B cell (primary cell): ENCODE measurements around the gene PCDHB13. TPM values are rescaled to one million over a fixed set of nuclear protein-coding genes. Genes with fewer than 3 reads are reported as not detected.

Experiments
- ATAC-seq: fragments of 200-7000 bp; cut with Tn5 transposase; one replicate; pipeline ENCODE4 v1.10.0; 2021; ENCODE audit warnings: low read depth, mild to moderate bottlenecking, moderate number of reproducible peaks, moderate library complexity
- CTCF ChIA-PET: fragments of 350-600 bp; sonication (Branson Sonifier 250); formaldehyde crosslinking; loops from one replicate; lab custom pipeline; 2021; ENCODE audit warnings: antibody characterized with exemption, inconsistent platforms; lab: Charles Lee
- POLR2A ChIA-PET: fragments of 350-600 bp; sonication (Branson Sonifier 250); formaldehyde crosslinking; loops from one replicate; lab custom pipeline; 2021; ENCODE audit warnings: antibody characterized with exemption; lab: Charles Lee
- DNase-seq: peaks from one replicate; pipeline ENCODE4 v3.0.0; 2013
- H2AFZ ChIP-seq: 2 replicates; pipeline ENCODE4 v1.6.1; 2012; ENCODE audit warnings: mild to moderate bottlenecking, low read depth, low read length; ENCODE audit not compliant: insufficient read depth, poor library complexity, severe bottlenecking
- H3K27ac ChIP-seq, 2 donors: 1 replicate in 1 of 2; 2 replicates in 1 of 2; pipeline ENCODE4 v1.5.1; 2012 to 2013; ENCODE audit warnings: low read length in 2 of 2, mild to moderate bottlenecking in 2 of 2, moderate library complexity in 1 of 2
- H3K27me3 ChIP-seq, 4 experiments: fragments of 200-600 bp in 1 of 4; sonication (generic) in 1 of 4; replicated peaks in 1 of 4; 1 replicate in 2 of 4; 2 replicates in 2 of 4; pipeline versions ENCODE4 v1.6.1 to v1.7.0; 2013 to 2016; ENCODE audit warnings: low read length in 3 of 4, mild to moderate bottlenecking in 2 of 4, mixed read lengths in 1 of 4, moderate library complexity in 1 of 4; ENCODE audit not compliant: insufficient read depth in 4 of 4, control insufficient read depth in 3 of 4; ENCODE audit errors: control extremely low read depth in 1 of 4
- H3K36me3 ChIP-seq, 2 experiments: replicated peaks in 1 of 2; 1 replicate in 1 of 2; 2 replicates in 1 of 2; pipeline versions ENCODE4 v1.6.1 to v1.7.1; 2013; ENCODE audit warnings: low read length in 1 of 2; ENCODE audit not compliant: insufficient read depth in 2 of 2, control insufficient read depth in 1 of 2; ENCODE audit errors: control extremely low read depth in 1 of 2, extremely low read depth in 1 of 2
- H3K4me1 ChIP-seq, 2 donors: fragments of 200-600 bp in 1 of 2; sonication (generic) in 1 of 2; 1 replicate in 1 of 2; 2 replicates in 1 of 2; pipeline versions ENCODE4 v1.5.1 to v1.6.1; 2013 to 2017; ENCODE audit warnings: low read length in 2 of 2; ENCODE audit not compliant: control insufficient read depth in 2 of 2, insufficient read depth in 2 of 2
- H3K4me2 ChIP-seq: replicated peaks from 2 replicates; pipeline ENCODE3; 2012; ENCODE audit warnings: mild to moderate bottlenecking, low read depth, low read length; ENCODE audit not compliant: poor library complexity, severe bottlenecking
- H3K4me3 ChIP-seq, 5 experiments: fragments of 200-600 bp in 1 of 5; sonication (generic) in 1 of 5; 1 replicate in 3 of 5; 2 replicates in 2 of 5; pipeline versions ENCODE4 v1.5.1 to v1.7.0; 2011 to 2016; ENCODE audit warnings: low read length in 4 of 5, mild to moderate bottlenecking in 4 of 5, low read depth in 2 of 5, control low read depth in 1 of 5, moderate library complexity in 1 of 5; ENCODE audit not compliant: insufficient read depth in 1 of 5; ENCODE audit errors: control extremely low read depth in 1 of 5, extremely low read depth in 1 of 5
- H3K79me2 ChIP-seq: fragments of 200-600 bp; sonication (generic); one replicate; pipeline ENCODE4 v1.6.0; 2016; ENCODE audit warnings: low read length; ENCODE audit not compliant: control insufficient read depth, insufficient read depth
- H3K9ac ChIP-seq: fragments of 200-600 bp; sonication (generic); 2 replicates; pipeline ENCODE4 v1.6.1; 2017; ENCODE audit warnings: mild to moderate bottlenecking, low read length, moderate library complexity
- H3K9me3 ChIP-seq, 3 donors: one replicate each; pipeline versions ENCODE4 v1.6.1 to v1.7.1; 2013; ENCODE audit warnings: low read length in 2 of 3; ENCODE audit not compliant: control insufficient read depth in 2 of 3, insufficient read depth in 1 of 3; ENCODE audit errors: control extremely low read depth in 1 of 3
- H4K20me1 ChIP-seq: 2 replicates; pipeline ENCODE4 v1.6.0; 2012; ENCODE audit warnings: mild to moderate bottlenecking, low read length; ENCODE audit not compliant: insufficient read depth, control insufficient read depth, poor library complexity, severe bottlenecking
- H3K27ac Mint-ChIP-seq: one replicate; pipeline ENCODE4 v1.8.0; 2021; ENCODE audit warnings: mixed read lengths
- H3K27me3 Mint-ChIP-seq: one replicate; pipeline ENCODE4 v1.8.0; 2021; ENCODE audit warnings: mixed read lengths
- H3K4me1 Mint-ChIP-seq: one replicate; pipeline ENCODE4 v1.8.0; 2021; ENCODE audit warnings: mixed read lengths
- H3K4me3 Mint-ChIP-seq: one replicate; pipeline ENCODE4 v1.8.0; 2021; ENCODE audit warnings: mixed read lengths
- H3K9me3 Mint-ChIP-seq: one replicate; pipeline ENCODE4 v1.8.0; 2022; ENCODE audit warnings: mixed read lengths; ENCODE audit not compliant: insufficient read depth
- EZH2 ChIP-seq: IDR thresholded peaks from 2 replicates; pipeline ENCODE4 v1.6.1; 2012; ENCODE audit warnings: borderline replicate concordance, low read depth, mild to moderate bottlenecking, moderate library complexity, low read length; ENCODE audit not compliant: insufficient read depth, poor library complexity, severe bottlenecking
- WGBS: methylation state at CpG from one replicate; pipeline ENCODE4 v1.1.5; 2013; ENCODE audit warnings: missing lambda C conversion rate; ENCODE audit not compliant: insufficient coverage; 5-methylcytosine and 5-hydroxymethylcytosine counted together
- intact Hi-C: fragments of 100-400 bp; cut with micrococcal nuclease; formaldehyde crosslinking; loops from one replicate; pipeline ENCODE4 v1.10.0; 2022
- polyA plus RNA-seq: library from polyadenylated mRNA; depleted of rRNA; stranded (reverse); fragments of >200 nt; gene quantifications from 2 replicates; pipeline ENCODE4 v1.2.3, GENCODE V29; 2012
- total RNA-seq, 2 donors: library from RNA; stranded (reverse); fragments of 120-200 nt in 1 of 2; gene quantifications; 1 replicate in 1 of 2; 2 replicates in 1 of 2; pipeline versions ENCODE4 v1.2.3 to v1.2.4, GENCODE V29; 2013 to 2022
- TF ChIP-seq, protein P1 (sequence below): fragments of 200-600 bp; IDR thresholded peaks from one replicate; pipeline ENCODE4 v1.8.0; 2022; ENCODE audit warnings: antibody characterized with exemption, mild to moderate bottlenecking

Gene PCDHB13
- total and polyA plus RNA-seq, 2 donors (not counting 1 experiment from before 2014, with no cell fraction given), result not detected

DNA sequence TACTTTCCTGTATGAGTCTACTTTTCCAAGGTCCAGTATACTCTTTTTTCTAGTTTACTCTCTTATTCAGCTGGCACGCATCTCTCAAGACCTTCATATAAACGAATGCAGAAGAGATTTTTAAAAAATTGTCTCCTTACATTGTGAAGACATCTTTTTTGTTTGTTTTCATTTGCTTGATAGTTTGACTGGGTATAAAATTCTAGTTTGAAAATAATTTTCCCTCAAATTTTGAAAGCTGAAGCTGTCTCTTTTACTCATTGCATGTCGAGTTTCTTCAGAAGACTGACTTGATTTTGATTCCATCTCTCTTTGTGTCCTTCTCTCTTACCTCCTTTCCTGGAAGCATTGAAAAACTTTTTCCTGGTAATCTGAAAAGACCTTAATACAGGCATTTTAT lies 17.4 kb upstream of the PCDHB13 start:
- CTCF ChIA-PET, result no interaction called here
- WGBS, result no CpG with 5 or more reads among the region's 3 CpGs
- H3K27me3 Mint-ChIP-seq, result peaks cover 19% of the 10 kb centered on the region

More for the DNA sequence above, 17.4 kb upstream of the PCDHB13 start:
- Mint-ChIP-seq H3K4me1 (no peaks in the 10 kb centered on the region), H3K9me3 (peaks cover 9% of the 10 kb centered on the region), H3K4me3 (no peak overlapping the region), H3K27ac (no peak overlapping the region)
- Histone ChIP-seq H3K27me3 (peaks cover 0 to 8% (median 4%) of the 10 kb centered on the region in 4 experiments), H3K9me3 (peaks cover 4 to 19% (median 19%) of the 10 kb centered on the region in 3 donors), H3K4me3 (no peak overlapping the region), H3K27ac (no peak overlapping the region), H3K79me2 (no peaks in the 10 kb centered on the region), H3K36me3 (no peaks in the 10 kb centered on the region), H2AFZ (no peak overlapping the region), H3K4me2 (no peak overlapping the region), H3K4me1 (no peaks in the 10 kb centered on the region), H4K20me1 (no peaks in the 10 kb centered on the region), H3K9ac (no peak overlapping the region)
- POLR2A ChIA-PET, result no interaction called here
- ATAC-seq (no peak), DNase-seq (no peak)
- intact Hi-C loops, result no loop called here
- TF ChIP-seq, protein P1, sequence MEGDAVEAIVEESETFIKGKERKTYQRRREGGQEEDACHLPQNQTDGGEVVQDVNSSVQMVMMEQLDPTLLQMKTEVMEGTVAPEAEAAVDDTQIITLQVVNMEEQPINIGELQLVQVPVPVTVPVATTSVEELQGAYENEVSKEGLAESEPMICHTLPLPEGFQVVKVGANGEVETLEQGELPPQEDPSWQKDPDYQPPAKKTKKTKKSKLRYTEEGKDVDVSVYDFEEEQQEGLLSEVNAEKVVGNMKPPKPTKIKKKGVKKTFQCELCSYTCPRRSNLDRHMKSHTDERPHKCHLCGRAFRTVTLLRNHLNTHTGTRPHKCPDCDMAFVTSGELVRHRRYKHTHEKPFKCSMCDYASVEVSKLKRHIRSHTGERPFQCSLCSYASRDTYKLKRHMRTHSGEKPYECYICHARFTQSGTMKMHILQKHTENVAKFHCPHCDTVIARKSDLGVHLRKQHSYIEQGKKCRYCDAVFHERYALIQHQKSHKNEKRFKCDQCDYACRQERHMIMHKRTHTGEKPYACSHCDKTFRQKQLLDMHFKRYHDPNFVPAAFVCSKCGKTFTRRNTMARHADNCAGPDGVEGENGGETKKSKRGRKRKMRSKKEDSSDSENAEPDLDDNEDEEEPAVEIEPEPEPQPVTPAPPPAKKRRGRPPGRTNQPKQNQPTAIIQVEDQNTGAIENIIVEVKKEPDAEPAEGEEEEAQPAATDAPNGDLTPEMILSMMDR, result no peak
- no peak for TF ChIP-seq EZH2
